SU-DHL-6 (cell line): Measurements from ENCODE around the gene NTRK1.

Experiments used
- H2AFZ ChIP-seq: fragments of 200-600 bp; sonication (generic); 2 replicates; pipeline ENCODE4 v1.6.1; 2014; ENCODE audit warnings: low read depth, mild to moderate bottlenecking, moderate library complexity, mixed read lengths, antibody characterized with exemption, low read length; ENCODE audit not compliant: severe bottlenecking
- H3F3A ChIP-seq: fragments of 200-600 bp; shearing (Covaris generic); 2 replicates; pipeline ENCODE4 v1.6.0; 2016; ENCODE audit warnings: antibody characterized with exemption, mild to moderate bottlenecking; ENCODE audit not compliant: insufficient read depth
- H3K27ac ChIP-seq: fragments of 200-600 bp; sonication (generic); 2 replicates; pipeline ENCODE4 v1.5.1; 2016; ENCODE audit warnings: low read depth, mild to moderate bottlenecking, low read length, moderate library complexity, mixed read lengths
- H3K27me3 ChIP-seq: fragments of 200-600 bp; sonication (generic), shearing (Covaris generic); 2 replicates; pipeline ENCODE4 v1.6.0; 2014; ENCODE audit warnings: mild to moderate bottlenecking, low read length
- H3K36me3 ChIP-seq: fragments of 200-600 bp; sonication (generic); 2 replicates; pipeline ENCODE4 v1.6.1; 2014; ENCODE audit warnings: mild to moderate bottlenecking, low read length, mixed read lengths
- H3K4me2 ChIP-seq: fragments of 300-600, 200-600 bp; shearing (Covaris generic), sonication (generic); 2 replicates; pipeline ENCODE4 v1.6.0; 2014; ENCODE audit warnings: low read length, low read depth, mild to moderate bottlenecking; ENCODE audit not compliant: poor library complexity, severe bottlenecking
- H3K4me3 ChIP-seq: fragments of 200-600 bp; sonication (generic); 2 replicates; pipeline ENCODE4 v1.5.1; 2014; ENCODE audit warnings: antibody characterized with exemption, low read length, mild to moderate bottlenecking, mixed read lengths; ENCODE audit not compliant: insufficient read depth, poor library complexity, severe bottlenecking
- H3K79me2 ChIP-seq: fragments of 200-600 bp; sonication (generic); 2 replicates; pipeline ENCODE4 v1.6.1; 2014; ENCODE audit warnings: mild to moderate bottlenecking, low read length, moderate library complexity; ENCODE audit not compliant: insufficient read depth
- H3K9ac ChIP-seq: fragments of 200-600 bp; sonication (generic); 2 replicates; pipeline ENCODE4 v1.7.0; 2014; ENCODE audit warnings: mild to moderate bottlenecking, low read length
- H3K9me2 ChIP-seq: fragments of 200-600 bp; sonication (generic); replicated peaks from 2 replicates; pipeline ENCODE4 v1.6.1; 2014; ENCODE audit warnings: low read length; ENCODE audit not compliant: insufficient read depth
- H3K9me3 ChIP-seq: fragments of 200-600 bp; sonication (generic); 2 replicates; pipeline ENCODE4 v1.6.1; 2014; ENCODE audit warnings: low read length, mixed read lengths; ENCODE audit not compliant: insufficient read depth
- H4K20me1 ChIP-seq: fragments of 200-600 bp; sonication (generic); 2 replicates; pipeline ENCODE4 v1.6.1; 2014; ENCODE audit warnings: low read depth, mild to moderate bottlenecking, antibody characterized with exemption, low read length, moderate library complexity, mixed read lengths
- EZH2phosphoT487 ChIP-seq: fragments of 200-600 bp; sonication (generic), shearing (Covaris generic); conservative IDR thresholded peaks from 2 replicates; pipeline ENCODE4 v1.6.1; 2018; ENCODE audit warnings: mild to moderate bottlenecking, antibody characterized with exemption, low read length, moderate library complexity, mixed read lengths
- TF ChIP-seq, protein P1 (sequence below): fragments of 200-600 bp; sonication (generic); IDR thresholded peaks from one replicate; pipeline ENCODE4 v1.5.1; 2017; ENCODE audit warnings: antibody characterized with exemption, mild to moderate bottlenecking, low read length, moderate library complexity; ENCODE audit not compliant: insufficient read depth, poor library complexity, severe bottlenecking

NTRK1 gene

DNA sequence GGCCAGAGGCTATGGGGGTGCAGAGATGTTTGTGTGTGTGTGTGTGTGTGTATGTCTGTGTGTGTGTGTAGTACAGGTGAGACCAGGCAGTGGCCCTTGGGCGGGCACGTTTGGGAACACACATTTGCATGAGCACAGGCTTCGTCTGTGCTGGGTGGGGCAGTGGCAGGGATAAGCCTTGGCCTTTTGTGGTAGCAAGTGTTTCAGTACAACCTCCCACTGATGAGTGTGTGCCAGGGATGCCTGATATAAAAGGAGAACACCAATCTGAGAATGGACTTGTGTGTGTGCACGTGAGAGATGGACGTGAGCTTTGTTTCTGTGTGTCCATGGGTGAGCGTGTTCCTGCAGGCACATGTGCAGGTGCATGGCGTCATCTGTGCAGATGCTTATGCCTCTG lies 3.0 kb downstream of the NTRK1 start:
- Histone ChIP-seq H3K4me3 (no peak overlapping the region), H3F3A (no peaks in the 10 kb centered on the region), H3K36me3 (no peaks in the 10 kb centered on the region), H3K9ac (no peak overlapping the region), H3K9me3 (no peaks in the 10 kb centered on the region), H3K27me3 (no peaks in the 10 kb centered on the region), H4K20me1 (no peaks in the 10 kb centered on the region), H3K4me2 (no peak overlapping the region), H3K27ac (no peak overlapping the region), H3K9me2 (no peaks in the 10 kb centered on the region), H3K79me2 (no peaks in the 10 kb centered on the region), H2AFZ (no peak overlapping the region)
- TF ChIP-seq, protein P1, sequence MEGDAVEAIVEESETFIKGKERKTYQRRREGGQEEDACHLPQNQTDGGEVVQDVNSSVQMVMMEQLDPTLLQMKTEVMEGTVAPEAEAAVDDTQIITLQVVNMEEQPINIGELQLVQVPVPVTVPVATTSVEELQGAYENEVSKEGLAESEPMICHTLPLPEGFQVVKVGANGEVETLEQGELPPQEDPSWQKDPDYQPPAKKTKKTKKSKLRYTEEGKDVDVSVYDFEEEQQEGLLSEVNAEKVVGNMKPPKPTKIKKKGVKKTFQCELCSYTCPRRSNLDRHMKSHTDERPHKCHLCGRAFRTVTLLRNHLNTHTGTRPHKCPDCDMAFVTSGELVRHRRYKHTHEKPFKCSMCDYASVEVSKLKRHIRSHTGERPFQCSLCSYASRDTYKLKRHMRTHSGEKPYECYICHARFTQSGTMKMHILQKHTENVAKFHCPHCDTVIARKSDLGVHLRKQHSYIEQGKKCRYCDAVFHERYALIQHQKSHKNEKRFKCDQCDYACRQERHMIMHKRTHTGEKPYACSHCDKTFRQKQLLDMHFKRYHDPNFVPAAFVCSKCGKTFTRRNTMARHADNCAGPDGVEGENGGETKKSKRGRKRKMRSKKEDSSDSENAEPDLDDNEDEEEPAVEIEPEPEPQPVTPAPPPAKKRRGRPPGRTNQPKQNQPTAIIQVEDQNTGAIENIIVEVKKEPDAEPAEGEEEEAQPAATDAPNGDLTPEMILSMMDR: no peak
- TF ChIP-seq EZH2phosphoT487: no peak

DNA sequence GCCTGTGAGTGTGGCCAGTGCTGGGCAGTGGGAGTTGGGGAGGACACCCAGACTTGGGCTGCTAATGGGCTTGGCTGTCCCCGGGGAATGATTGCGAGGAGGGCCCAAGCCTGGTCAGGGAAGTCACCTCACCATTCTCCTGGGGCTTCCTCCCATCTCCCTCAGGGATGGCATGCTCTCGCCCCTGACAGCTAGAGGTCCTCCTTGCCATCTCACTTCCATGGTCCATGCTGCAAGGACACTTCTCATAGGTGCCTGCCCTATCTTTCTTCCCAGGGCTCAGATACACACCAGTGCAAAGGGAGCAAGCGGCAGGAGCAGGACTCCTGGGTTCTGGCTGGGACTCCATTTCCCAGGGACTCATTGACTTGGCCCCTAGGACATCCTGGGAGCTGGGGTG lies 4.1 kb downstream of the NTRK1 start:
- Histone ChIP-seq H2AFZ (no peak overlapping the region), H3K27me3 (no peaks in the 10 kb centered on the region), H3K9ac (no peak overlapping the region), H3K4me3 (no peak overlapping the region), H3K4me2 (no peak overlapping the region), H3K9me2 (no peaks in the 10 kb centered on the region), H3K36me3 (no peaks in the 10 kb centered on the region), H3K27ac (no peak overlapping the region), H3F3A (no peaks in the 10 kb centered on the region), H3K79me2 (no peaks in the 10 kb centered on the region), H3K9me3 (no peaks in the 10 kb centered on the region), H4K20me1 (no peaks in the 10 kb centered on the region)
- no peak for TF ChIP-seq EZH2phosphoT487
- TF ChIP-seq, protein P1: no peak

DNA sequence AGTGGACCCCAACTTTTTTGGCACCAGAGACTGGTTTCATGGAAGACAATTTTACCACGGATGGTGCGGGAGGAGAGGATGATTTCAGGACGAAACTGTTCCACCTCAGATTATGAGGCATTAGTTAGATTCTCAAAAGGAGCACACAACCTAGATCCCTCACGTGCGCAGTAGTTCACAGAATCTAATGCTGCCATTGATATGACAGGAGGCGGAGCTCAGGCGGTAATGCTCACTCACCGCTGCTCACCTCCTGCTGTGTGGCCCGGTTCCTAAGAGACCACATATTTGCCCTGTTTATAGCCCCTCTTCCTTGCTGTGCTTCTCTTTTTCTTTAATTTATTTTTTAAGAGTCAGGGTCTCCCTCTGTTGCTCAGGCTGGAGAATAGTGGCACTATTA lies 4.6 kb downstream of the NTRK1 start:
- Histone ChIP-seq H3K9me3 (no peaks in the 10 kb centered on the region), H4K20me1 (no peaks in the 10 kb centered on the region), H3K9me2 (no peaks in the 10 kb centered on the region), H3K27ac (no peak overlapping the region), H2AFZ (no peak overlapping the region), H3K9ac (no peak overlapping the region), H3K4me2 (no peak overlapping the region), H3F3A (no peaks in the 10 kb centered on the region), H3K36me3 (no peaks in the 10 kb centered on the region), H3K4me3 (no peak overlapping the region), H3K79me2 (no peaks in the 10 kb centered on the region), H3K27me3 (no peaks in the 10 kb centered on the region)
- TF ChIP-seq EZH2phosphoT487: no peak
- TF ChIP-seq, protein P1: no peak

DNA sequence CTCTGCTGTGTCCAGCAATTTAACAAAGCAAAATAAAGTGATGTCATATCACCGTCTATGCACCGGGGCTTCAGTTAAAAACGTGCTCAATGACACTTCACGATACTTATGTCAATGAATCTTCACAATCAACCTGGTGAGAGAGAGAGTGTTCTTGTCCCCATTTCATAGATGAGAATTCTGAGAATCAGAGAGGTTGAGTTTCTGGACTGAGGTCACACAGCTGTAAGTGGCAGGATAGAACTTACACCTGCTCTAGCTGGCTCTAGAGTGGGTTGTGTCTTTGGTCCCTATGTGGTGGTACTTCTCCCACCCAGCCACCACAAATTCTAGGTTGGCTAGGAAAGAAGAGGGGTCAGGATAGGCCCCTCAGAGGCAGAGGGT lies 5.2 kb downstream of the NTRK1 start:
- no peaks in the 10 kb centered on the region for H3F3A ChIP-seq
- no peak overlapping the region for H3K9ac ChIP-seq
- H3K9me2 ChIP-seq: no peaks in the 10 kb centered on the region
- no peak overlapping the region for H2AFZ ChIP-seq
- H4K20me1 ChIP-seq: no peaks in the 10 kb centered on the region
- H3K4me2 ChIP-seq: no peak overlapping the region
- H3K79me2 ChIP-seq: no peaks in the 10 kb centered on the region
- H3K27me3 ChIP-seq: no peaks in the 10 kb centered on the region
- H3K9me3 ChIP-seq: no peaks in the 10 kb centered on the region
- no peaks in the 10 kb centered on the region for H3K36me3 ChIP-seq
- no peak for TF ChIP-seq EZH2phosphoT487
- TF ChIP-seq, protein P1: no peak
- no peak overlapping the region for H3K27ac ChIP-seq
- H3K4me3 ChIP-seq: no peak overlapping the region
